GM11168 (cell line): ENCODE results near the gene ANKLE2.
"Not testable (repeated sequence)": the region's sequence is repeated elsewhere in the genome, so short reads cannot be mapped to it uniquely, and the experiment has no call there.

Source experiments
- in situ Hi-C: fragments of 300-500 bp; cut with MboI; formaldehyde crosslinking; loops from one replicate; pipeline ENCODE4 v1.12.0; 2022; ENCODE audit warnings: low sequenced_read_pairs; ENCODE audit not compliant: unreplicated experiment

ANKLE2 gene

DNA sequence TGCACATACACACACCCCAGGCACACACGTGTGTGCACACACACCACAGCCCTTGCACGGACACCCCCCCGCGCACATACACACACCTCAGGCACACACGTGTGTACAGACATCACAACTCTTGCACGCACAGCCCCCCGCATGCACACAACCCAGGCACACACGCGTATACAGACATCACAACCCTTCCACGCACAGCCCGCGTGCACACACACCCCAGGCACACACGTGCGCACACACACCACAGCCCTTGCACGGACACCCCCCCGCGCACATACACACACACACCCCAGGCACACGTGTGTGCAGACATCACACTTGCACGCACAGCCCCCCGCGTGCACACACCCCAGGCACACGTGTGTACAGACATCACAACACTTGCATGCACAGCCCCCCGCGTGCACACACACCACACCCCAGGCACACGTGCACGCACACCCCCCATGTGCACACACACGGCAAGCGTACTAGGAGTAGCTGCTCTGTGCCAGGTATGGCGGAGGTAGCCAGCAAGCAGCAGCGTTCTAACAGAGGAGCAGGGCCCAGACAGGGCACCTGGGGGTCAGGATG lies 18.2 kb upstream of the ANKLE2 start:
- in situ Hi-C loops = no loop called here

DNA sequence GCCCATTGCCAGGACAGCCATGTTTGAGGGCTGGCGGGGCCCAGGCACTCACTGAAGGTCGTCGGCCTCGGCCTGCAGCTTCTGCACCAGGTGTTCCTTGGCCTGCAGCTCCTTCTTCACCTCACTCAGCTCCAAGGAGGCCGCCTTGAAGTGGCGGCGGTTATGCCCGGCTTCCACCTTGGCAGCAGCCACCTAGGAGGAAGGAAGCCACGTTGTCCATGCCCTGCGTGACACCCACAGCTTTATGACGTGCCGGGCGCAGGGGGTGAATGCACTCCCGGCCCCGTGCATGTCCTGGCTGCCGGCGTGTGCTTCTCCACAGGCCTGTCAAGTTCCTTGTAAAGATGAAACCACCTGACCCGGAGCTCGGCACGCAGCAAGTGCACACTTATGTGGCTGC lies 16.0 kb upstream of the ANKLE2 start:
- in situ Hi-C loops = no loop called here

DNA sequence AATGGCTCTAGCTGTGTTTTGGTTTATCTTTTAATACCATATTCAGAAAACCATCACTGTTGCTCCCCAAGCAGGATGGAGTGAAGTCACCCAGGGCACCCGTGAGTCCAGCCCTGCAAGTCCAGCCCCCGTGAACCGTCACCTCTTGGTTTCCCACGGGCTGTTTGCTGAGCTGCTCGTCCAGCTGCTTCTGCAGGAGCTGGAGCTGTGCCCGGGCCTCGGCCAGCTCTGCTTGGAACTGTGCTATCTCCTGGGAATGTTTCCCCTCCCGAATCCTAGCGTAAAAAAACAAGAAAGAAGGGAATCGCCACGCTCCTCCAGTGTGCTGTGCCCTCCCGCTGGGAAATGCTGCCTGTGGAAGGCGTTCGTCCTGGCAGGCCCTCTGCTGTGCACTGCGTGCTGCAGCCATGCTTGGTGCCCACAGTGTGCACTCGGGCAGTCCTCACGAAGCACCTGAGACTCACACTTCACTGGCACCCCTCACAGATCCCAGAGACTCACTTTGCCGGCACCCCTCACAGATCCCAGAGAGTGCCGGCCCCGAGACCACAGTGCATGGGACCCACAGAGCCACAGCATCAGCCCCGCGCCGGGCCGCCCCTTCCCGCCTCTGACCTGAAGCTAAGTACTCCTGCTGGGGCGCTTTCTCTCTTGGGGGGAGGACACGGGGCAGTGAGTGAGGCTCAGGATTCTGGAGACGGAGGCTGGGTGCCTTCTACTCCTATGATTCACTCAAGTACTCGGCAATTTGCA lies 15.4 kb upstream of the ANKLE2 start:
- in situ Hi-C loops = no loop called here

DNA sequence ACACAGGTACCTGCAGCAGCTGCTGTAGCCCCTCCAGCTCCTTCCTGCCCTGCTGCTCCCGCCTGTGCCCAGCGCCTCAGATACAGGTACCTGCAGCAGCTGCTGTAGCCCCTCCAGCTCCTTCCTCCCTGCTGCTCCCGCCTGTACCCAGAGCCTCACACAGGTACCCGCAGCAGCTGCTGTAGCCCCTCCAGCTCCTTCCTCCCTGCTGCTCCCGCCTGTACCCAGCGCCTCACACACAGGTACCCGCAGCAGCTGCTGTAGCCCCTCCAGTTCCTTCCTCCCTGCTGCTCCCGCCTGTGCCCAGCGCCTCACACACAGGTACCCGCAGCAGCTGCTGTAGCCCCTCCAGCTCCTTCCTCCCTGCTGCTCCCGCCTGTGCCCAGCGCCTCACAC lies 14.6 kb upstream of the ANKLE2 start:
- in situ Hi-C loops = not testable (repeated sequence)

- in situ Hi-C loops = no loop called here
These were observed 14.0 kb upstream of the ANKLE2 start for GRCh38 chr12:132775502-132776229.

GRCh38 chr12:132774646-132775275 lies 13.1 kb upstream of the ANKLE2 start:
- in situ Hi-C loops = no loop called here

DNA sequence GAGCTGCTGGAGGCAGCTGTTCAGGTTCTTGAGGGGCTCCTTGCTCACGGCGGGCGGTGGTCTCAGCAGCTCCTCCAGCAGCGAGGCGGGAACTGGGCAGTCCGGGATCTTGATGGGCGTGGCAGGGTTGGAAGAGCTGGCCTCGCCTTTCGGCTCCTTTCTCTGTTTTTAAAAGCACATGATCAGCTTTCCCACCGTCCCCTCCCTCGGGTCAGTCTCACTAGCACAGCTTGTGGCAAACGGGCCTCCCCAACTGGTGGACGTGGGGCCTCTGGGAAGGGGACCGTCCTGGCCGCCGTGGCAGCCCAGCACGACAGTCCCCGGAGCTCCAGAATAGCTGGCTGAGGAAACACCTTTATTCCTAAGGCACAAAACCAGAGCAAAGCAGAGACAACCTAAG lies 12.5 kb upstream of the ANKLE2 start:
- in situ Hi-C loops = no loop called here

DNA sequence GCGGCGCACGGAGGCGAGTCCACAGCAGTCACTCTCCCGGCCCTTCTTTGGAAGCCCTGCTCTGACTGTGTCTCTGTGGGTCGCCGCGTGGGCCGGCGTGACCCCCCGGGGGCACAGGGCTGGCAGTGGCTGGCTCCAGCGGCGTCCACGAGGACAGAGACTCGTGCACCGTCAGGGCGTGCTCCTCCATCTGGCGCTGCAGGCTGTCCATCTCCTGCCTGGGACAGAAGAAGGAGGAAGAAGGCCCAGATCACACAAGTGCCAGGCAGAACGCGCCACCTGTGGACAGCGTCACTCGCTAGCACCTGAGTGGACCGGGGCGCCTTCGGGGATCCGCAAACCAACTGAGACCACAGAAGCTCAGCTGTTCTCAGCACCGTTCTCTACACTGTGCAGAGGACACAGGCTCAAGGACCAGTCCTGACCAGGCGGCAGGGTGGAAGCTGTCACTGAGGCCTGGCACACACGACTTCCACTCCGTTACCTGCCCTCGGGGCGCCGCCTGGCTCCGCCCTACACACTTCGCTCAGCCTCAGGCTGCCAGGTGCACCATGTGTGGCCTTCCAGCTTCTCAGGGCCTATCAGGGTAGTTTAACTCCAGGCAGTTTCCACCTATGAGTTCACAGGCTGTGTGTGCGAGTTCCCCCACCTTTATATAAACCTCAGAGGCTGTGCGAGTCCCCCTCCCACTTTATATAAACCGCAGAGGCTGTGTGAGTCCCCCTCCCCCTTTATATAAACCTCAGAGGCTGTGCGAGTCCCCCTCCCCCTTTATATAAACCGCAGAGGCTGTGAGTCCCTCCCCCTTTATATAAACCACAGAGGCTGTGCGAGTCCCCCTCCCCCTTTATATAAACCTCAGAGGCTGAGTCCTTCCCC lies 11.7 kb upstream of the ANKLE2 start:
- in situ Hi-C loops = no loop called here

- in situ Hi-C loops = no loop called here
These were observed 11.0 kb upstream of the ANKLE2 start for GRCh38 chr12:132772606-132773005.

GRCh38 chr12:132771126-132771838 lies 9.7 kb upstream of the ANKLE2 start:
- in situ Hi-C loops = no loop called here

DNA sequence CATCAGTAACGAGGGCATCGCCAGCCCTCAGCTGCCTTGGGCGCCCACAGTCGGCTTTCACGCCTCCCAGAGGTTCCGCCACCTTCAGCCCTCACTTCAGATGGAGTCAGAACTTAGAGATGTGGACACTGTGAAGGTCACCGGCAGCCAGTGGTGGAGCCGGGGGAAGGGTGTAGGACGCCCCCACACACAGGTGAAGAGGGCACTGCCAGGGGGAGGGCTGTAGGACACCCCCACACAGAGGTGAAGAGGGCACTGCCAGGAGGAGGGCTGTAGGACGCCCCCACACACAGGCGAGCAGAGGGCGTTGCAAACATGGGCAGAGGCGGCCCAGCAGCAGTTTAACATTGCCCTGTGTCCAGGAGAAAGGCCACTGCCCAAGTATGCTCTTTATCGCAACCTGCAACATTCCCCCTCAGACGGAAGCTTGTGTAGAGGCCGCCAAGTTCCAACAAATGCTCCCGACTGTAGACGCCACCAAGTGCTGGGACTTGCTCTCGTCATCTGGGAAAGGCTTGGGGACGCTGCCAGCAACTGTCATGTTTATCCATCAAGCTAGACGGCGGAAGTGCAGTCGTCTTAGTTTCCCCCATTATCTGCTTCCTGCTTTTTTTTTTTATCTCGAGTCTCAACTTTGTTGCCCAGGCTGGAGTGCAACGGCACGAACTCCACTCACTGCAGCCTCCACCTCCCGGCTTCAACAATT lies 4.9 kb upstream of the ANKLE2 start:
- in situ Hi-C loops = no loop called here

DNA sequence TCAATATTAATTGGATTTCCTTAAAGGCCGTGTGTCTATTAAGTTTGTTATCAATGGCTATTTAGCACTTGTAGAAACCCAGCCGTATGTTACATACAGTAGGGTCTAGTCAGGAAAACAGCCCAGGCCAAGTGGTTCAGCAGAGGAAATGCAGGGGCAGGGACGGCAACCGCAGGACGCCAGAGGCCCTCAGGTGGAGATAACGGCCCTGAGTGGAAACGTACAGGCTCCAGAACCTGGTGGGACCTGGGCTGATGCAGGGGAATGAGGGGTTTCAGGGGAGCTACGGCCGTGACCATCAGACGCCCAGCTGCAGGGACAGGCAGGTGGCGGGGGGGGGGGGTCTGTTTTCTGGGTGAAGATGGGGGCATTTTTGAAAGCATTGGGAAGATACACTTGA lies 3.7 kb upstream of the ANKLE2 start:
- in situ Hi-C loops = no loop called here

GRCh38 chr12:132764231-132764630 lies 2.6 kb upstream of the ANKLE2 start:
- in situ Hi-C loops = no loop called here

DNA sequence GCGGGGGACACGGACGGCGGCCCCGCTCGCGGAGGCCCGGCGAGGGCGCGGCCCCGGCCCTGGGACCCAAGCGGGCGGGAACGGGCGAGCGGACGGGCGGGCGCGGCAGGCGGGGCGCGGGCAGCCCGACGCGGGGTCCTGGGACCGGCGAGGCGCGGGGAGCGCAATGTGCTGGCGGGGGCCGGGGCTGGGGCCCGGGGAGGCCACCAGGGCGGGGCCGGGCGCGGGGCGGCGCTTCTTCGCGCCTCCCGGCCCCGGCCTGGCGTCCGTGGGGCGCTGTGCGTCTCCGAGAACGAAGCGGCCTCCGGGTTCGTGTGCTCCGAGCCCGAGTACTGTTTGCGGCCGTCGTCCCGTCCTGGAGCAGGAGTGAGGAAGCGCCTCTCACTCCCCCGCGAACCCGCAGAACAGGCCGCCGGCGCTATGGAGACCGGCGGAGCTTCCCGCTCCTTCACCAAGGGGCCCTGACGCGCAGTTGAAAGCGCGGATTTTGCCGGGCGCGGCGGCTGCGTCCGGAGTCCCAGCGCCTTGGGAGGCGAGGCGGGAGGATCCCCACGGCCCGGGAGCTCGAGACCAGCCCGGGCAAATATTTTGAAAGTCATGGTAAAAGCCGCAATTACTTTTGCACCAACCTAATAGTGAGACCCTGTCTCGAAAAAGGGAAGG lies 420 bp upstream of the ANKLE2 start:
- in situ Hi-C loops = no loop called here

- in situ Hi-C loops = no loop called here
These were observed 2.3 kb downstream of the ANKLE2 start for GRCh38 chr12:132759359-132759758.

DNA sequence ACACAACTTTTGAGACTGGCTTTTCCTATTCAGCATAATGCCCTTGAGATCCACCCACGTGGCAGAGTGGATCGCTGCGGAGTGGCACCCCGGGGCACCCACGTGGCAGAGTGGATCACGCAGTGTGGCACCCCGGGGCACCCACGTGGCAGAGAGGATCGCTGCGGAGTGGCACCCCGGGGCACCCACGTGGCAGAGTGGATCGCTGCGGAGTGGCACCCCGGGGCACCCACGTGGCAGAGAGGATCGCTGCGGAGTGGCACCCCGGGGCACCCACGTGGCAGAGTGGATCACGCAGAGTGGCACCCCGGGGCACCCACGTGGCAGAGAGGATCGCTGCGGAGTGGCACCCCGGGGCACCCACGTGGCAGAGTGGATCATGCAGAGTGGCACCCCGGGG lies 2.8 kb downstream of the ANKLE2 start:
- in situ Hi-C loops = not testable (repeated sequence)

GRCh38 chr12:132754160-132754932 lies 7.3 kb downstream of the ANKLE2 start:
- in situ Hi-C loops = no loop called here

- in situ Hi-C loops = not testable (repeated sequence)
These were observed 8.0 kb downstream of the ANKLE2 start for GRCh38 chr12:132753670-132754069.
